Hepatic stellate cell (primary cell): ENCODE results near the gene SF3A2.
A peak's percentile ranks its signal among the peaks of the same experiment; 100 is the strongest.

Source experiments
- DNase-seq: peaks from one replicate; pipeline ENCODE4 v3.0.0; 2011; ENCODE audit warnings: low spot score

The SF3A2 gene

GRCh38 chr19:2253106-2254063 is 16.8 kb downstream of the SF3A2 start:
- no peak for DNase-seq

DNA sequence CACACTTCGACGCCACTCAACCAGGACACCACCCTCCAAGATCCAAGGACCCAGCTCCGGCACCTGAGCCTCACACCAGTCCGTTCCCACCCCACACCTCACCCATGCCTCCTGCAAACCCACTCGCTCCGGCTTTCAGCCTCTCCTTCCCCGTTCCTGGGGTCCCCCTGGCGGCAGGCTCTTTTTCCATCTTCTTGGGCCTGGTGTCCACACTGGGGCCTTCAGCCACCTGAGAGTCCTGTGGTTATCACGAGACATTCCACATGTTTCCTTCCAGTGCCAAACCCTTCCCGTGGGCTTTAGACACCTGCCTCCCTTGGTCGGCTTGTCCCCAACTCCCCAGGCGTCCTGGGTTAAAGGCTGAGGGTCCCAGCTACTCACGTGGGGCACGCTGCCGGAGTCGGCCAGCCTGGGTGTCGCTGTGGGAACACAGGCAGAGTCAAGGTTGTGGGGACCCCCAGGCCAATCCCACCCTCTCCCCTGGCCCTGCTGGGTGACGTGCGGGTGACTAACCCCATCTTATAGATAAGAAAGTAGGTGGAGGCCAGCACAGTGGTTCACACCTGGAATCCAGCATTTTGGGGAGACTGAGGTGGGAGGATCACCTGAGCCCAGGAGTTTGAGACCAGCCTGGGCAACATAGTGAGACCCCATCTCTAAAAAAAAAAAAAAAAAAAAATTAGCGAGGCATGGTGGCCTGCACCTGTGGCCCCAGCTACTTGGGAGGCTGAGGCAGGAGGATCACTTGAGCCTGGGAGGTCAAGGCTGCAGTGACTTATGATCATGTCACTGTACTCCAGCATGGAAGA is 17.6 kb downstream of the SF3A2 start:
- DNase-seq: no peak

- DNase-seq: no peak
Measured at GRCh38 chr19:2255112-2255845, 18.7 kb downstream of the SF3A2 start.

DNA sequence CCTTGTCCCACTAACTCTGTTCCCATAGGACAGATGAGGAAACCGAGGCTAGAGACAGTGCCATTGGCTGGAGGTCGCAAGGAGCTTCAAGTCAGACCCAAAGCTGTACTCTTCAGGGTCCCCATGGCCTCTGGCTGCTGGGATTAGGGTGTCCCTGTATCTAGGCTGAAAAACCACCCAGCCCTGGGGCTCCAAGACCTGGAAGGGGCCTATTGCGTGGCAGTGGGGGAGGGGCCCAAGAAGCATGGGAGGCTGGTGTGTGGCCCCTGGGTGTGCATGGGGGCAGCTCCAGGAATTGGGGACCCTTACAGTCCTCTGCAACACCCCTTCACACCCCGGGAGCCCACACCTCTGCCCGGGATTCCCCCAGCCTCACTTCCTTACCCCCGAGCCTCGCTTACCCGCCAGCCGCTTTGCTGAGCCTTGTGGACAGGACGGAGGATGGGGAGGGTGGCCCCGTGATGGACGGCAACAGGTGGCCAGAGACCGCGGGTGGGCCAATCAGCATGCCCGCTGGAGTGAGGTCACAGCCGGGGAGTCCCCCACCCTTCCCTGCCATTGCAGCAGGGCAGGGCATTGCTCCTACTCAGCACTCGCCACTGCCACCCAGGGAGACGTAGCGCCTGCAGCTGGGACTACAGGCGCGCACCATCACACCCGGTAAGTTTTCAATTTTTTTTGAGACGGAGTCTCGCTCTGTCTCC is 19.5 kb downstream of the SF3A2 start, which contains the start of gene JSRP1:
Gene JSRP1, minus strand, starts transcription at position 436 of the 704 bp plus-strand sequence. CDS start 1,103 bp downstream, outside the sequence.
- DNase-seq: no peak

GRCh38 chr19:2259336-2259735 is 22.7 kb downstream of the SF3A2 start:
- no peak for DNase-seq

DNA sequence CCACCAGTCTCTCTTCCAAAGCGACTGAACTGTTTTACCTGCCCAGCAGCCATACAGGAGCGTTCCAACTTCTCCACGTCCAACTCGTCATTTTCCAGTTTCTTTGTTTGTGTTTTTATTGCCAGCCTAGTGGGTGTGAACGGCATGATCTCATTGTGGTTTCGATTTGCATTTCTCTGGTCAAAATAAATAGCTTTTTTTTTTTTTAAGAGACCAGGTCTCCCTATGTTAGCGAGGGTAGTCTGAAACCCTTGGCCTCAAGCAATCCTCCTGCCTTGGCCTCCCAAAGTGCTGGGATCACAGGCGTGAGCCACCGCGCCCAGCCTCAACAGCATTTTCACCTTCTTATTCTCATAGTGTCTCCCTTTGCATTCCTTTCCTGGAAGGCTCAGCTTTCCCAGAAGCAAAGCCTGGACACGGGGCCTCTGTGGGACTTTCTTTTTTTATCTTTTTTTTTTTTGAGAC is 23.7 kb downstream of the SF3A2 start:
- no peak for DNase-seq

DNA sequence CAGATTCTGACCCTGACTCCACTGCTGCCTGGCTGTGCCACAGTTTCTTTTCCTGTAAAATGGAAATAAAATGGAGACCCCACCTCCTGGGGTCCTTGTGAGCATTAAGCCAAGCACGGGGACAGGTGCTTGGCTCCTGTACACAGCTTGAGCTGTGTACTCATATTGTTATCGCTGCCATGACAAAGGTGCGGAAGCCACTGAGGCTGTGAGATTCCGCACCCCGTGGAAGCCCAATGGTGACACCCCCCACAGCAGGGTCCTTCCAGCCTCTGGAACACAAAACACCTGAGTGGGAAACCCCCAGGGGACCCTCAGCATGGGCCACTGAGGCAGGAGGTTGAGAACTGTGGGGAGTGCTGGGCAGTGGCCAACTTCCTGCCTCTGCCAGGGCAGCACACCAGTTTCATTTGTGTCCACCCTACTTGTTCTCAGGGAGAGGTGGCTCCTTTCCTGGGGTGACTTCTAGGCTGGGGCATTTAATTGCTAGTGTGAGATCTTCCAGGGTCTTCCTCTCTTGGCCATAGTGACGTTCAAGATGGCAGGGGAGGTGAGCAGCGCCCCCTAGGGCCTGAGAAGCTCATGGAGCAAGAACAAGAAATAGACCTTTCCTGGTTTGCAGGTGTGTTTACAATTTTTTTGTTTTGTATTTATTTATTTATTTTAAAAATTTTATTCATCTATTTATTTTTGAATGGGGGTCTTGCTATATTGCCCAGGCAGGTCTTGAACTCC is 25.0 kb downstream of the SF3A2 start:
- no peak for DNase-seq

- DNase-seq: peak; percentile 85
Measured at GRCh38 chr19:2266183-2266993, 29.8 kb downstream of the SF3A2 start.

DNA sequence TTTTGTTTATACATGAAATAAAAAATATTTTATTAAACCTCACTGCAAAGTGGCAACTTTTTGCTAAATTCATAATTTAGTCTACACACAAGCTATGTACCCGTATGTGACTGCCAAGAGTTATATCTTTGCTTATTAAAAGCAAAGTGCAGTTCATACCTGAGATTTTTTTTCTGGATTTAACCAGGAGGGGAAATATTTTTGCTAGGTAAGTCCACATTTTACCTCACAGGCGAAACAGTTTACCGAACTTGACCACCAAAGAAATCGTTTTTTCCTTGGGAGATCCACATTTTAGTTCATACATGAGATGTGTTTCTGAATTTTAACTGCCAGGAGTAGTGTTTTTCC is 31.8 kb downstream of the SF3A2 start:
- DNase-seq: no peak

GRCh38 chr19:2268861-2269243 is 32.2 kb downstream of the SF3A2 start:
- no peak for DNase-seq

GRCh38 chr19:2269244-2270156 is 32.9 kb downstream of the SF3A2 start:
- peak; percentile 100 for DNase-seq

DNA sequence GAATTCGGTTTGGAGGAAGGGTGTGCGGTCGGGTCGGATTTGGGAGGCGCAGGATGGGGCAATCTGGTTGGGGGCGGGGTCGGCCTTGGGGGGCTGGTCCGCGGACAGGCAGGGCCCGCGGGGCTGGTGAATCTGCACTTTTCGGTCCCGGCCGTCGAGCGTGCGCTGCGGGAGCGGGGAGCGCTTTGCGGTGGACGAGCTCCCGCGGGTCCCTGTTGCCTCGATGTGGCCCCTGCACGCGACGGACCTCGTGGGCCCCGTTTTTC is 33.5 kb downstream of the SF3A2 start:
- peak; percentile 43 for DNase-seq

DNA sequence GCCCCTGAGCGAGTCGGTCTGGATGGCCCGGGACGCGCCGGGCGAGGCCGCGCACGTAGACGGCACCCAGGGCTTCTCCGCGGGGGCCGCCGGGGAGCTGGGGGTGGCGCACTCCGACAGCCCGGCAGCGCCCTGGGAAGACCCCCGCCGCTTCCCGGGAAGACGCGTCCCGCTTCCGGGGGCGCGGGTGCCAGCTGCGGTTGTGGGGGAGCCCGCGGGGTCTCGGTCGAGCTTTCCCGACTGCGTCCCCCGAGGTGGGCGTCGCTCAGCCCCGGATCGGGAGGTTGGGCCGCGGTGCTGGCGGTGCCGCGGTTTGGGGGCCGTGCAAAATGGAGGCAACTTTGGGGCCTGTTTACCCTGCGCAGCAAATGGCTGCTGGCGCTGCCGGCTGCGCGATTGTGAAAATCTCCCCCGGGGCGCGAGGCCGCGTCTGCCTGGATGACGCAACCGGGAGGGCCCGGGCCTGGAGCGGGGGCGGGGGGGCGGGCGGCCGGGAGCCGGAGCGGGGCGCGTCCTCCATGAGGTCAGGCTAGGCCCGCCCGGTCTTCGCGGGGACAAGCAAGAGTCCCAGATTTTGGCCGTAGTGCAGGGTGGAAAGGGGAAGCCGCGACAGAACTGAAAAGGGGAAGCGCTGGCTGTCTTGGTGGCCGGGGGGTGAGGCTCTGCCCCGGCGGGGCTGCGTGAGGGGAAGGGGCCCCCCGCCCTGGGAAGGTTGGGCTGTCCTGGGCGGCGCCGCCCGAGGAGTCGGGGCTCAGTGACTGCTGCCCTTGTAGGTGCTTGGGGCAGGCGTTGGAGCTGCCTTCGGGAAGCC is 34.0 kb downstream of the SF3A2 start:
- peak; percentile 96 for DNase-seq

DNA sequence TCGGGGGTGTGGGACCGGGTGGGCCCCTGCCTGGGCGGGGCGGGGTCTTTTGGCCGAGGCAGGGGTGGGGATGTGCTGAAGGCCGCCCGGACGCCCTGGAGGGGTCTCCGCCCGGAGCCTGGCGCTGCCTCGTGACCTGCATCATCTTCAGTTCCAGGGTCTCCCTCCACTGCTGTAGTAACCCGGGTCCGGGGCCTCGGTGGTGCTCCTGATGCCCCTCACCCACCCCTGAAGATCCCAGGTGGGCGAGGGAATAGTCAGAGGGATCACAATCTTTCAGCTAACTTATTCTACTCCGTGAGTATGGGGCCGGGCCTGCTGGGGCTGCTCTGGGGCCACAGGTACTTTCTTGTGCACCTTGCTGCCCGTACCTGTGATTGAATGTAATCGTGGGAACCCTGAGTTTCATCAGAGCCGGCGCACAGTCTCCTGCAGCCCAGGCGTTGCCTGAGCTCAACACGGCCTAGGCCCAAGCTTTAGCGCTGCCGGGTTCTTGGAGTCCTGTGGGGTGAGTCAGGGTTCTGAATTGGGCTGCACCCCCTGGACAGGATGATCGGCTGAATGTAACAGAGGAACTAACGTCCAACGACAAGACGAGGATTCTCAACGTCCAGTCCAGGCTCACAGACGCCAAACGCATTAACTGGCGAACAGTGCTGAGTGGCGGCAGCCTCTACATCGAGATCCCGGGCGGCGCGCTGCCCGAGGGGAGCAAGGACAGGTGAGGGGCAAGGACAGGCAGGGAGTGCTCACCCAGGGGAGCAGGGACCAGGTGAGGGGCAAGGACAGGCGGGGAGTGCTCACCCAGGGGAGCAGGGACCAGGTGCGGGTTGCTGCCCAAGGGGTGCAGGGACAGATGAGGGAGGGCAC is 34.8 kb downstream of the SF3A2 start:
- peak; percentile 91 for DNase-seq

DNA sequence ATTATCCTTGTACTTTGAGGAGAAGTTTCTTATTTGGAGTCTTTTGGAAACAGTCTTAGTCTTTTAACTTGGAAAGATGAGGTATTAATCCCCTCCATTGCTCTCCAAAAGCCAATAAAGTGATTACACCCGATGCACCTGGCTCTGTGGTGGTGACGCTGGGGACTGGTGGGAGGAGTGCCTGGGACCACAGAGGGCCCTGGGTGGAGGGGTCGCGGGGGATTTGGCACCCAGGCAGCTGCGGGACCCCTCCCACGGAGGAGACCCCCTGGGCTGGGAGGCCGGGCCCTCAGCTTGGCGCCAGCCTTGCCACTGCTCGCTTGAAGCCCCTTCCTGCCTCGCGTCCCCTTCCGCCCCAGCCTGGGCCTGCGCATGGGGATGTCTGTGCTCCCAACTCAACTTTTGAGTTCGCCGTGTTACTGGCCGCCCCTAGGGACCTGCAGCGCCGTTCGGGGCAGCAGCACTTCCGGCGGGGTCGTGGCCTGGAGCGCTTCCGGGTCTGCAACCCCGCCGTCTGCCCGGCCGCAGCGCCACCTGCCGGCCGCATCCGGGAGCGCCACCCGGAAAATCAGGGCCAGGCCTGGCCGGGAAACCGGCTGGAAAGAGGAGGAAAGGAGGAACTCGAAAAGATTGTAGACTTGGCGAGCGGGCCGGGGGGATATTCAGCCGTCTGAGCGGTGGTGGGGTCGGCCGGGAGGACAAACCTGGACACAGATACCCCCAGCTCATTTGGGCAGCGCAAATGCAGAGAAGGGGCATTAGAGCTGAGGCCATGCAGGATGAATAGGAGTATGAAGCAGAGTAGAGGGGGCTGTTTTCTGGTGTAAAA is 36.9 kb downstream of the SF3A2 start:
- DNase-seq: peak; percentile 89

DNA sequence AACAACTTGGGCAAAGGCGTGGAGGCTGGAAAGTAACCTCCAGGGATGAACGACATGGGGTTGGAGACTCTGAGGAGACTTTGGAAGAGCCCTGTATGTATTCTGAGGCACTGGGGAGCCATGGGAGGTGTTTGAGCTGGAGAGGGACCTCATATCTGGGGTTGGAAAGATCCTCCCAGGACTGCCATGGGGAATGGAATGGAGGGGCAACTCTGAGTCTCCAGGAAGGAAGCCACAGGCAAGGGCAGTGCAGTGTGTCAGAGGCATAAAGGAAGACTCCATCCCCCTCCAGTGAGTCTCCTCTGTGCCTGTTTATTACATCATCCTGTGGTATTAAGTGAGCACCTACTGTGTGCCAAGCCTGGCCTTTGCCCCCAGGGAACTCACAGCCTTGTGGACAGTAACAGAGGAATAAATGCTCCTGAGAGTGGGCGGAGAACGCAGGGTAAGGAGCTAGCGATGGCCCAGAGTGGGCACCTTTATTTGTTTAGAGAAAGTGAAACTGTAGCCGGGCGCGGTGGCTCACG is 37.6 kb downstream of the SF3A2 start:
- DNase-seq: no peak
